Lower leg skin (tissue), 4 donors: Measurements from ENCODE around the gene KBTBD3. TPM values are rescaled to one million over a fixed set of nuclear protein-coding genes. Genes with fewer than 3 reads are reported as not detected.
A peak's percentile ranks its signal among the peaks of the same experiment; 100 is the strongest.

ENCODE experiments used
- DNase-seq, 2 donors: peaks; one replicate each; pipeline ENCODE4 v3.0.0-alpha.2; 2019; ENCODE audit warnings: low spot score in 2 of 2
- H3K4me3 ChIP-seq: fragments of 200-600 bp; sonication (generic); 2 replicates; pipeline ENCODE4 v1.5.1; 2017; ENCODE audit warnings: mild to moderate bottlenecking, low read depth; ENCODE audit not compliant: poor library complexity, severe bottlenecking
- CTCF ChIP-seq, 3 donors: fragments of 450-650 bp; IDR thresholded peaks; one replicate each; pipeline ENCODE4 v1.5.1; 2016; ENCODE audit warnings: antibody characterized with exemption in 3 of 3, mild to moderate bottlenecking in 3 of 3, moderate library complexity in 2 of 3
- POLR2A ChIP-seq, 2 donors: fragments of 450-650 bp; IDR thresholded peaks; one replicate each; pipeline ENCODE4 v1.6.1; 2016 to 2017; ENCODE audit warnings: antibody characterized with exemption in 2 of 2, mild to moderate bottlenecking in 1 of 2, moderate library complexity in 1 of 2
- WGBS, 2 donors: methylation state at CpG; one replicate each; pipeline ENCODE4 v1.1.5; 2018; 5-methylcytosine and 5-hydroxymethylcytosine counted together
- intact Hi-C: fragments of 100-400 bp; cut with DNase I; formaldehyde crosslinking; loops from one replicate; pipeline ENCODE4 v1.15.0; 2023; ENCODE audit warnings: low total_unique reads
- total RNA-seq, 4 donors: library from RNA; depleted of rRNA; stranded (reverse); fragments of >200 nt; gene quantifications; one replicate each; pipeline ENCODE4 v1.1.0, GENCODE V29; 2016

Gene KBTBD3
- total RNA-seq, 4 donors from 2014 or later = 4.2 to 9.1 (median 7.0) TPM

GRCh38 chr11:106086850-106087249 lies 9.7 kb upstream of the KBTBD3 start:
- TF ChIP-seq POLR2A (IDR thresholded peaks at IDR 0.05) (no peak), CTCF (IDR thresholded peaks at IDR 0.05) (no peak)
- no peak for DNase-seq
- intact Hi-C loops = no loop called here
- no peak overlapping the region for H3K4me3 ChIP-seq
- 47 to 61% methylated on average over 2 of the region's 2 CpGs for WGBS, 2 donors

- TF ChIP-seq POLR2A (IDR thresholded peaks at IDR 0.05) (no peak), CTCF (IDR thresholded peaks at IDR 0.05) (no peak)
- DNase-seq = no peak
- intact Hi-C loops = no loop called here
- WGBS, 2 donors = 98 to 100% methylated on average over 1 of the region's 1 CpG
- no peak overlapping the region for H3K4me3 ChIP-seq
Observed at GRCh38 chr11:106086135-106086534, 9.0 kb upstream of the KBTBD3 start.

- no peak for TF ChIP-seq POLR2A (IDR thresholded peaks at IDR 0.05)
- no peak for TF ChIP-seq CTCF (IDR thresholded peaks at IDR 0.05)
- no peak for DNase-seq
- H3K4me3 ChIP-seq = no peak overlapping the region
- intact Hi-C loops = no loop called here
Observed at GRCh38 chr11:106082096-106082495, 4.9 kb upstream of the KBTBD3 start.

- no peak for TF ChIP-seq CTCF (IDR thresholded peaks at IDR 0.05)
- peak in 1 of 2 donors; percentile 28 for TF ChIP-seq POLR2A (IDR thresholded peaks at IDR 0.05)
- DNase-seq = no peak
- H3K4me3 ChIP-seq = peak within 1 kb of the TSS; percentile 69
- 0 to 1% methylated on average over 32 to 45 of the region's 55 CpGs for WGBS, 2 donors
- intact Hi-C loops = no loop called here
Observed at GRCh38 chr11:106077609-106078455, 685 bp upstream of the KBTBD3 start, which contains the start of gene AASDHPPT. AASDHPPT (plus strand) TSS chr11:106077662; CDS start chr11:106077711, 49 bp downstream.

GRCh38 chr11:106076171-106076918 lies 802 bp downstream of the KBTBD3 start:
- intact Hi-C loops = no loop called here
- H3K4me3 ChIP-seq = peak overlapping the region; percentile 67
- TF ChIP-seq POLR2A (IDR thresholded peaks at IDR 0.05) (no peak), CTCF (IDR thresholded peaks at IDR 0.05) (no peak)
- DNase-seq = peak in 1 of 2 donors; percentile 15
- 9% methylated on average over 19 of the region's 19 CpGs for WGBS, 2 donors
